ENCODE results near the gene ACOT12.

ACOT12 gene

GRCh38 chr5:81335946-81336345 is 58.0 kb downstream of the ACOT12 start:
- TF ChIP-seq, protein P1, sequence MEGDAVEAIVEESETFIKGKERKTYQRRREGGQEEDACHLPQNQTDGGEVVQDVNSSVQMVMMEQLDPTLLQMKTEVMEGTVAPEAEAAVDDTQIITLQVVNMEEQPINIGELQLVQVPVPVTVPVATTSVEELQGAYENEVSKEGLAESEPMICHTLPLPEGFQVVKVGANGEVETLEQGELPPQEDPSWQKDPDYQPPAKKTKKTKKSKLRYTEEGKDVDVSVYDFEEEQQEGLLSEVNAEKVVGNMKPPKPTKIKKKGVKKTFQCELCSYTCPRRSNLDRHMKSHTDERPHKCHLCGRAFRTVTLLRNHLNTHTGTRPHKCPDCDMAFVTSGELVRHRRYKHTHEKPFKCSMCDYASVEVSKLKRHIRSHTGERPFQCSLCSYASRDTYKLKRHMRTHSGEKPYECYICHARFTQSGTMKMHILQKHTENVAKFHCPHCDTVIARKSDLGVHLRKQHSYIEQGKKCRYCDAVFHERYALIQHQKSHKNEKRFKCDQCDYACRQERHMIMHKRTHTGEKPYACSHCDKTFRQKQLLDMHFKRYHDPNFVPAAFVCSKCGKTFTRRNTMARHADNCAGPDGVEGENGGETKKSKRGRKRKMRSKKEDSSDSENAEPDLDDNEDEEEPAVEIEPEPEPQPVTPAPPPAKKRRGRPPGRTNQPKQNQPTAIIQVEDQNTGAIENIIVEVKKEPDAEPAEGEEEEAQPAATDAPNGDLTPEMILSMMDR (IDR thresholded peaks at IDR 0.05): no peak
- peaks cover 8% of the 10 kb centered on the region for H3K4me1 Mint-ChIP-seq
- no peak overlapping the region for H3K4me3 Mint-ChIP-seq
- H3K36me3 Mint-ChIP-seq (ENCODE audit: low read depth): no peaks in the 10 kb centered on the region
- no peaks in the 10 kb centered on the region for H3K27me3 Mint-ChIP-seq (ENCODE audit: low read depth, poor library complexity)
- H3K27ac Mint-ChIP-seq: no peak overlapping the region
- H3K9me3 Mint-ChIP-seq: peaks cover 4% of the 10 kb centered on the region
- DNase-seq: no peak

GRCh38 chr5:81334304-81335061 is 59.5 kb downstream of the ACOT12 start:
- H3K4me1 Mint-ChIP-seq: peaks cover 8% of the 10 kb centered on the region
- peaks cover 4% of the 10 kb centered on the region for H3K9me3 Mint-ChIP-seq
- H3K36me3 Mint-ChIP-seq (ENCODE audit: low read depth): no peaks in the 10 kb centered on the region
- H3K4me3 Mint-ChIP-seq: no peak overlapping the region
- no peaks in the 10 kb centered on the region for H3K27me3 Mint-ChIP-seq (ENCODE audit: low read depth, poor library complexity)
- TF ChIP-seq, protein P1 (IDR thresholded peaks at IDR 0.05): no peak
- DNase-seq: no peak
- H3K27ac Mint-ChIP-seq: no peak overlapping the region

GRCh38 chr5:81326554-81326953 is 67.4 kb downstream of the ACOT12 start:
- Mint-ChIP-seq H3K4me3 (no peak overlapping the region), H3K27ac (no peak overlapping the region), H3K36me3 (ENCODE audit: low read depth) (no peaks in the 10 kb centered on the region), H3K27me3 (ENCODE audit: low read depth, poor library complexity) (peaks cover 2% of the 10 kb centered on the region), H3K4me1 (no peaks in the 10 kb centered on the region), H3K9me3 (no peaks in the 10 kb centered on the region)
- DNase-seq: no peak
- TF ChIP-seq, protein P1 (IDR thresholded peaks at IDR 0.05): no peak

GRCh38 chr5:81317536-81317935 is 76.4 kb downstream of the ACOT12 start:
- Mint-ChIP-seq H3K27ac (peak overlapping the region; percentile 64), H3K27me3 (ENCODE audit: low read depth, poor library complexity) (no peaks in the 10 kb centered on the region), H3K4me1 (no peaks in the 10 kb centered on the region), H3K4me3 (no peak overlapping the region), H3K9me3 (no peaks in the 10 kb centered on the region), H3K36me3 (ENCODE audit: low read depth) (peaks cover 2% of the 10 kb centered on the region)
- no peak for DNase-seq
- TF ChIP-seq, protein P1 (IDR thresholded peaks at IDR 0.05): no peak

DNA sequence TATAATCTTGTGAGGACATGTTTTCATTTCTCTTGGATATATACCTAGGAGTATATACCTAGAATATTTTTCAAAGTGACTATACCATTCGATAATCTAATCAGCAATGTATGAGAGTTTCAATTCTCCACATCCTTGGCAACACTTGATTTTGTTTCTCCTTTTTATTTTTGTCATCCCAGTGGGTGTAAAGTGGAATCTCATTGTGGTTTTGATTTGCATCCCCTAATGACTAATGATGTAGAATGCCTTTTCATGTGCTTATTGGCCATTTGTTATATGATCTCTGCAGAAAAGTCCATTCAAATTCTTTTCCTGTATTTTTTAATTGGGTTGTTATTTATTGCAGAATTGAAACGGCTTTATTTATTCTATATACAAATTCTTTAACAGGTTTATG is 77.4 kb downstream of the ACOT12 start:
- Mint-ChIP-seq H3K4me3 (no peak overlapping the region), H3K9me3 (no peaks in the 10 kb centered on the region), H3K27me3 (ENCODE audit: low read depth, poor library complexity) (no peaks in the 10 kb centered on the region), H3K36me3 (ENCODE audit: low read depth) (peaks cover 6% of the 10 kb centered on the region), H3K4me1 (no peaks in the 10 kb centered on the region), H3K27ac (no peak overlapping the region)
- no peak for DNase-seq
- TF ChIP-seq, protein P1 (IDR thresholded peaks at IDR 0.05): no peak

GRCh38 chr5:81315830-81316229 is 78.1 kb downstream of the ACOT12 start:
- H3K36me3 Mint-ChIP-seq (ENCODE audit: low read depth): peaks cover 6% of the 10 kb centered on the region

More at GRCh38 chr5:81315830-81316229, 78.1 kb downstream of the ACOT12 start:
- TF ChIP-seq, protein P1 (IDR thresholded peaks at IDR 0.05): no peak
- no peaks in the 10 kb centered on the region for H3K27me3 Mint-ChIP-seq (ENCODE audit: low read depth, poor library complexity)
- H3K27ac Mint-ChIP-seq: no peak overlapping the region
- no peaks in the 10 kb centered on the region for H3K9me3 Mint-ChIP-seq
- no peaks in the 10 kb centered on the region for H3K4me1 Mint-ChIP-seq
- H3K4me3 Mint-ChIP-seq: no peak overlapping the region
- DNase-seq: no peak
